ENCODE measurements around the gene GRIA1.

GRIA1 gene

DNA sequence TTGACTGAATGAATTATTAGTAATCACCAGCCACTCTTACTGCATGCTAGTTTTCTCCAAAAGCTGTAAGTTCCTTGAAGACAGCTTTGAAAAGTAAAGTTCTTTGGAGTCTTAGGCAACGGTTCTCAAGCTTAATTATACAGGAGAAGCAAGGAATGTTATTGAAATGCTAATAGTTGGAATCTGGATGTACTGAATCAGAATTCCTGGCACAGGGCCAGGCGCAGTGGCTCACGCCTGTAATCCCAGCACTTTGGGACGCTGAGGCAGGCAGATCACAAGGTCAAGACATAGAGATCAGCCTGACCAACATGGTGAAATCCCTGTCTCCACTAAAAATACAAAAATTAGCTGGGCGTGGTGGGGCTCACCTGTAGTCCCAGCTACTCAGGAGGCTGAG, 33.4 kb downstream of the GRIA1 start:
- DNase-seq (ENCODE audit: low spot score), result no peak
- no peak for TF ChIP-seq CTCF (IDR thresholded peaks at IDR 0.05; ENCODE audit: extremely low read depth, missing control alignments)

GRCh38 chr5:153525536-153525935, 35.1 kb downstream of the GRIA1 start:
- DNase-seq (ENCODE audit: low spot score), result no peak
- no peak for TF ChIP-seq CTCF (IDR thresholded peaks at IDR 0.05; ENCODE audit: extremely low read depth, missing control alignments)

DNA sequence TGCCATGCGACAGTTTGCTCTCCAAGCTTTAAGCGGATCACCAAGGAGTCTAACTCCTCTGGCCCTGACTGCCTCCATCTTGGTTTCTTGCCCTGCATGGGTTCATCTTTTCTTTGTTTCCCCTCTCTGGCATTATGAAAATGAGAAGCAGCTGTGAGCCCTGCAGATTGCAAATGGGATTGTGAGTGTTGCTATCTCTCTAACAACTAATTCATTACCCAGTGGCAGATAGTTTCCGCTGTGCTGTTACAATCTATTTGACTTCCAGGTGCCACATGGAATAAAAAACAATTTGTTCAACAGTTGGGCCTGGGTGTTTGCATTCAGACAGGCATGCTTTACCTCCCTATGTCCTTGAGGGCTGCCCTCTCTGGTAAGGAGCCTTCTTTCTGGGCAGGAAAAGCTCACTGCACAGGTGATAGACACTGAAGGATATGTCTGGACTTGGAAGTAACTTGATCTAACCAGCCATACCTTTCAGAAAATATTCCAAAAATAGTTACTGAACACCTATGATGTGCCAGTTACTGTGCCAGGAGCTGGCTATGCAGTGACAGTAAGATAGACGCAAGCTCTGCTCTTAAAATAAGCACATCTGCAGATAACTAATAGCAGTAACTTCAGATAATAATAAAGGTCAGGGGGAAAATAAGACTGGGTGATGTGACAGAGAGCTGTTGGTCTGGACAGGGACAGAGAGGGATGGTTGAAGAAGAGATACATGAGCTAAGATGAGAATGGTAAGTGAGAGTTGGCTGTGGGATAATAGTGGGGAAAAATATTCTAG, 40.1 kb downstream of the GRIA1 start:
- no peak for DNase-seq (ENCODE audit: low spot score)
- TF ChIP-seq CTCF (IDR thresholded peaks at IDR 0.05; ENCODE audit: extremely low read depth, missing control alignments), result no peak

GRCh38 chr5:153533546-153533945, 43.1 kb downstream of the GRIA1 start:
- TF ChIP-seq CTCF (IDR thresholded peaks at IDR 0.05; ENCODE audit: extremely low read depth, missing control alignments), result no peak
- DNase-seq (ENCODE audit: low spot score), result no peak

DNA sequence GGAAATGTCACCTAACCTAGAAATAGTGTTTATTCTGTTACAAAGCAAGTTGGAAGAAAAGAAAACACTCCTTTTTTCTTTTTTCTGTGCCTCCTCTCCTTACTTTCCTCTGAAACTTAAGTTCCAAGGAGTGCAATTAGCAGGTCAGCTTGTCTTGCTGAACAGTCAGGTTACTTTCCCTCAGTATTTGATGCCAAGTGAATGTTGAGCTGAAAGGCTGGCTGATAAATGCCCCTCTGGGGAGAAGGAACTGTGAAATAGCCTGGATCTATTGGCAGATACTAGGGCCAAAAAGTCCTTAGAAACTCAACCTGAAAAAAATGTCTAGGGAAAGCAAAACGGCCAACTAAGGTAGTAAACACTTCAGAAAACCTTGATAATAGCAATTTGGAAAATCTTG, 43.6 kb downstream of the GRIA1 start:
- no peak for TF ChIP-seq CTCF (IDR thresholded peaks at IDR 0.05; ENCODE audit: extremely low read depth, missing control alignments)
- DNase-seq (ENCODE audit: low spot score), result no peak

DNA sequence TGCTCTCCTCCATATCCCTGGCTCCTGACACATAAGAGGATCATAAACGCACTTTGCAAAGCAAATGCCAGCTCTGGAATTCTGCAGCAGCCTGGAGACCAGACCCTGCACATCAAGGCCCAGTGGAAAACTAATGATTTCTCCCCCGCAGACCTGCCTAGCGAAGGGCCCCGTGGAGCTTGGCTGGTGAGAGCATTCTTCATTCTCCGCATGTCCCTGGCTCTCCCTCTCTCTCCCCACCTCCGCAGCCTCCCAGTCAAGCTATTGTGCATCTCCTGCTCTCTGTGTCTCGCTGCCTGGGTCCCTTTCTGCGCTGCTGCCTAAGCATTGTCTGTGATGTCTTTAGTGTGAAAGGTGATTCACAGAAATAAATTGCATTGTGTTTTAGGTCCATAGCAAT, 46.7 kb downstream of the GRIA1 start:
- DNase-seq (ENCODE audit: low spot score), result no peak
- TF ChIP-seq CTCF (IDR thresholded peaks at IDR 0.05; ENCODE audit: extremely low read depth, missing control alignments), result no peak

- DNase-seq (ENCODE audit: low spot score), result no peak
- no peak for TF ChIP-seq CTCF (IDR thresholded peaks at IDR 0.05; ENCODE audit: extremely low read depth, missing control alignments)
Measured at GRCh38 chr5:153539983-153540382, 49.5 kb downstream of the GRIA1 start.
